ENCODE results near the gene USP50.
"Not testable (repeated sequence)": the region's sequence is repeated elsewhere in the genome, so short reads cannot be mapped to it uniquely, and the experiment has no call there.

The USP50 gene

GRCh38 chr15:50546566-50546965, at the start of gene USP50:
USP50 (minus strand) TSS chr15:50546666; CDS start chr15:50546525, 141 bp downstream.
- no peak within 1 kb of the TSS for H3K4me3 ChIP-seq (ENCODE audit: low read depth, low read length)

GRCh38 chr15:50594311-50594710, 47.8 kb upstream of the USP50 start:
- no peak overlapping the region for H3K4me3 ChIP-seq (ENCODE audit: low read depth, low read length)
- DNase-seq (ENCODE audit: low read depth) = no peak

More at GRCh38 chr15:50546566-50546965, at the start of gene USP50:
- DNase-seq (ENCODE audit: low read depth) = no peak

DNA sequence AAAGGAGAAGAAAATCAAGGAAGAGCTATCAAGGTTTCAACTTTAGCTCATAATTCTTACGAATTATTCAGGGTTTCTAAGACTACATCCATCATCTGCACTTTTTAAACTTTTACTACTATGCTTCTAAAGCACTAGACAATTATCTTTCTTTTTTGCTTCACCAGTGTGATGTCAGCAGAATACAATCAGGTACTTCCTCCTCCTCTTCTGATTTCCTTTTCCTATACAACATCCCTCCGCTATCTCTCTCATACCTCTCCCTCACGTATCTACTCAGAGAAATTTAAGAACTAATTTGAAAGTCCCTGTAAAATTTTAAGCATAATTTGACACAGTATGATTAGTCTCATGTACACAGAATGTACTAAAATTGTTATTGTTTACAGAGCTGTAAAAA, 47.3 kb upstream of the USP50 start:
- no peak overlapping the region for H3K4me3 ChIP-seq (ENCODE audit: low read depth, low read length)
- no peak for DNase-seq (ENCODE audit: low read depth)

DNA sequence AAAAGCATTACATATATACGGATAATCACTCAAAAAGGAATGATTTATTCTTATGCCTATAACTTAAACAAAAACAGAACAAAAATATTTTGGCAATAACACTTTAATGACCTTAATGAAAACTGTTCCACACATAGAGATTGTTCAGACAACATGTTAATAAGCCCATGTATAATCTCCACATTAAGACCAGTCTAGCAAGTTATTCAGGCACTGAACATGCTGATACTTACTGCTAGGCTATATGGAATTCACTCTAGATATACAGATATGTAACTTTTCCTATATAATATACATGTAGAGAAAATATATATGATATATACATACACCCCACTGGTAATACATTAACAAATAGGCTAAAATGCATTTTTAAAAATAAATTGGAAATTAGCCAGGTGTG, 43.8 kb upstream of the USP50 start:
- H3K4me3 ChIP-seq (ENCODE audit: low read depth, low read length) = no peak overlapping the region
- no peak for DNase-seq (ENCODE audit: low read depth)

GRCh38 chr15:50577492-50577891, 31.0 kb upstream of the USP50 start:
- H3K4me3 ChIP-seq (ENCODE audit: low read depth, low read length) = no peak overlapping the region
- DNase-seq (ENCODE audit: low read depth) = no peak

- H3K4me3 ChIP-seq (ENCODE audit: low read depth, low read length) = no peak overlapping the region
- DNase-seq (ENCODE audit: low read depth) = no peak
These were observed 29.7 kb upstream of the USP50 start for GRCh38 chr15:50576166-50576565.

GRCh38 chr15:50573842-50574241, 27.4 kb upstream of the USP50 start:
- not testable (repeated sequence) for DNase-seq (ENCODE audit: low read depth); H3K4me3 ChIP-seq (ENCODE audit: low read depth, low read length)

DNA sequence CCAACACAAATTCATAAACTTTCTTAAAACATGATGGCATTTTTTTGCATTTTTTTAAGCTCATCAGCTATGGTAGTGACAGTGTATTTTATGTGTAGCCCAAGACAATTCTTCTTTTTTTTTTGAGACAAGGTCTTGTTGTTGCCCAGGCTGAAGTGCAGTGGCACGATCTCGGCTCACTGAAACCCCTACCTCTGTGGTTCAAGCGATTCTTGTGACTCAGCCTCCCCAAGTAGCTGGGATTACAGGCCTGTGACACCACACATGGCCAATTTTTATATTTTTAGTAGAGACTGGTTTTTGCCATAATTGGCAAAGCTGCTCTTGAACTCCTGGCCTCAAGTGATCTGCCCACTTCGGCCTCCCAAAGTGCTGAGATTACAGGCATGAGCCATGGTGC, 17.3 kb upstream of the USP50 start:
- no peak for DNase-seq (ENCODE audit: low read depth)
- H3K4me3 ChIP-seq (ENCODE audit: low read depth, low read length) = no peak overlapping the region

DNA sequence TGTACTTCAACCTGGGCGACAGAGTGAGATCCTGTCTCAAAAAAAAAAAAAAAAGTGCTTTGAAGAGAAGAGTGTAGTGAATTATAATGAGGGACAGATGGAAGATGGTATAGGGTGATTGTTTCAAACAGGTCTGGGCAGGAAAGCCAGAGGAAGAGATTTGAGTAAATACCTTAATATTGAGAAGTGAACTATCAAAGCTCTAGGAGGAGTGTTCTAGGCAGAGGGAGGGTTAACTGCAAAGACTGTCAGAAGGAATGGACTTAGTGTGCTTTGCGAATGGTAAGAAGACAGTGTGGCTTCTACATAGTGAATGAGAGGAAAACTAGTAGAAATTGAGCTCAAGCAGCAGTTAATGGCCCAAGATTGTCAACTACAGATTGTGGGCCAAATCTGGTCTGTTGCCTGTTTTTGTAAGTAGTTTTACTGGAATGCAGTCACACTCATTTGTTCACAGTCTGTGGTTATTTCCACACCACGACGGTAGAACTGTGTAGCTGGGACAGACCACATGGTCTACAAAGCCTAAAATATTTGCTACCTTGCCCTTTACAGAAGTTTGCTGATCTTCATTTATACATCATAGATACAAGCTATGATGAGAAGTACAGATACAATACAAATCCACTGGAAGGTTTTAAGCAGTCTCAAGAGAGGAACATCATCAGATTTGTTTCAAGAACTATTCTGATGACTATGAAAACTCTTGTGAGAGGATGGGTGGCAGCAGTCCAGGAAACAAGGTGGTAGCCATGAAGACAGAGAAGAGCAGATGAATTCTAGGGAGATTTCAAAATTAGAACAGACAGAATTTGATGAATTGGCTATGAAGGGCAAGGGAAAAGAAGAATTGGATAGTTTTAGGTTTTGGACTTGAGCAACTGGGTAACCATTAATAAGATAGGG, 16.5 kb upstream of the USP50 start:
- DNase-seq (ENCODE audit: low read depth) = no peak
- H3K4me3 ChIP-seq (ENCODE audit: low read depth, low read length) = no peak overlapping the region

- DNase-seq (ENCODE audit: low read depth) = no peak
- H3K4me3 ChIP-seq (ENCODE audit: low read depth, low read length) = no peak overlapping the region
These were observed 11.5 kb upstream of the USP50 start for GRCh38 chr15:50558012-50558411.

- no peak for DNase-seq (ENCODE audit: low read depth)
- no peak overlapping the region for H3K4me3 ChIP-seq (ENCODE audit: low read depth, low read length)
These were observed 10.3 kb upstream of the USP50 start for GRCh38 chr15:50556642-50557371.

- no peak for DNase-seq (ENCODE audit: low read depth)
- no peak overlapping the region for H3K4me3 ChIP-seq (ENCODE audit: low read depth, low read length)
These were observed 5.8 kb upstream of the USP50 start for GRCh38 chr15:50552238-50552637.

DNA sequence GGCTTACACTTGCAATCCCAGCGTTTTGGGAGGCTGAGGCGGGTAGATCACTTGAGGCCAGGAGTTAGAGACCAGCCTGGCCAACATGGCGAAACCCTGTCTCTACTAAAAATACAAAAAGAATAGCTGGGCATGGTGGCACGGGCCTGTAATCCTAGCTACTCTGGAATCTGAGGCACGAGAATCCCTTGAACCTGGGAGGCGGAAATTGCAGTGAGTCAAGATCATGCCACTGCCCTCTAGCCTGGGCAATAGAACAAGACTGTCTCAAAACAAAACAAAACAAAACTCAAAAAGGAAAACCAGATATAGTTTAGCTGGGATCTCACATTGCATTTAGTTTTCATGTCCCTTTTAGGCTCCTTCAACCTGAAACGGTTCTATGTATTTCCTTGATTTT, 2.9 kb upstream of the USP50 start:
- H3K4me3 ChIP-seq (ENCODE audit: low read depth, low read length) = no peak overlapping the region
- no peak for DNase-seq (ENCODE audit: low read depth)

DNA sequence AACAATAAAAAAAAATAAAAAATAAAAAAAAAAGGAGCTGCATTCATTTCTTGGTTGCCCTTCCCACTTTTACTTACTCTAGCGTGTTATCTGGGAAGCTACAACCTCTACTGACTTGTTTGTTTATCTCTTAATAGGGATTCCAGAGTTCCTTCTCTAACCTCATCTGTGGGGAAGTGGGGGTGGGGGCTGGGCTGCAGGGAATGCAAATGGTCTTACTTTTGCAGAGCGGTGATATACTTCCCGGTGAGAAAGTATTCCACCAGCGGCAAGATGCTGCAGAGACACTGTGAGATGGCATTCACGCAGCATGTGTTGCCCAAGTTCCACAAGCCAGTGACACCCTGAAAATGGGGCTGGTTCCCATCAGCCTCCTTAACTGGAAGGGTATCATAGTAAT, 2.1 kb downstream of the USP50 start:
- no peak overlapping the region for H3K4me3 ChIP-seq (ENCODE audit: low read depth, low read length)
- DNase-seq (ENCODE audit: low read depth) = no peak

GRCh38 chr15:50543556-50543955, 2.9 kb downstream of the USP50 start:
- no peak for DNase-seq (ENCODE audit: low read depth)
- no peak overlapping the region for H3K4me3 ChIP-seq (ENCODE audit: low read depth, low read length)

DNA sequence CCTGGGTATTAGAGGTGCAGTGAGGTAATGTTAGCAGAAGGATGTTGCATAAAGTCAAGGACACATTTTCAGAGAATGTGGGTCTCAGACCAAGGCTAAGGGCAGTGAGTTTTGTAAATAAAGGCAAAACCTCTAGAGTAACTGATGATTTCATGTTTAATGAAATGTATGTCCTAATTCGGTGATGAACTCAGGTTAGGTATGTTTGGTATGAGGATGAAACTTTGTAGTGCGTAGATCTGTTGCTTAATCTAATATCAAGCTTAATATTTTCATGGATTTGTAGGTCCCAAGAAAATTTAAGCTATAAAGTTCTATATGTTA, 3.6 kb downstream of the USP50 start:
- DNase-seq (ENCODE audit: low read depth) = peak; percentile 55
- H3K4me3 ChIP-seq (ENCODE audit: low read depth, low read length) = no peak overlapping the region

DNA sequence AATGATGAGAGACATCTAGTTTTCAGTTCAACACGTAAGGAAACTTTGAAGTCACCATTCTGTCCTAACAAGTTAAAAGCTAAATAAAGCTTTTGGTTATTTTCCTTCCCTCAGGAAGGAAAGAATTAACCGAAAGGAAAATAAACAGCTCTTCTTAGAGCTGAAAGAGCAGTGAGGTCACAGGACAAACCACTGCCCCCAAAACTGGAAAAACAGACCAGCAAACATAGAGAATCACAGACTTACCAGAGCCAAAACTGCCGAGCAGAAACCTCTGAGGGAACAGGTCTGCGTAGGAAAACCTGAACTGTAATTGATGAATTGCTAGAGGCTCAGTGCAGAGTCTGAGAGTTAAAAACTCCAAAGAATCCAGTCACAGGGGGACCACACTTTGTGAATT, 14.7 kb downstream of the USP50 start:
- H3K4me3 ChIP-seq (ENCODE audit: low read depth, low read length) = no peak overlapping the region
- DNase-seq (ENCODE audit: low read depth) = no peak

GRCh38 chr15:50531163-50531562, 15.3 kb downstream of the USP50 start:
- H3K4me3 ChIP-seq (ENCODE audit: low read depth, low read length) = no peak overlapping the region
- no peak for DNase-seq (ENCODE audit: low read depth)

GRCh38 chr15:50523851-50524251, 22.6 kb downstream of the USP50 start:
- H3K4me3 ChIP-seq (ENCODE audit: low read depth, low read length) = no peak overlapping the region
- no peak for DNase-seq (ENCODE audit: low read depth)

DNA sequence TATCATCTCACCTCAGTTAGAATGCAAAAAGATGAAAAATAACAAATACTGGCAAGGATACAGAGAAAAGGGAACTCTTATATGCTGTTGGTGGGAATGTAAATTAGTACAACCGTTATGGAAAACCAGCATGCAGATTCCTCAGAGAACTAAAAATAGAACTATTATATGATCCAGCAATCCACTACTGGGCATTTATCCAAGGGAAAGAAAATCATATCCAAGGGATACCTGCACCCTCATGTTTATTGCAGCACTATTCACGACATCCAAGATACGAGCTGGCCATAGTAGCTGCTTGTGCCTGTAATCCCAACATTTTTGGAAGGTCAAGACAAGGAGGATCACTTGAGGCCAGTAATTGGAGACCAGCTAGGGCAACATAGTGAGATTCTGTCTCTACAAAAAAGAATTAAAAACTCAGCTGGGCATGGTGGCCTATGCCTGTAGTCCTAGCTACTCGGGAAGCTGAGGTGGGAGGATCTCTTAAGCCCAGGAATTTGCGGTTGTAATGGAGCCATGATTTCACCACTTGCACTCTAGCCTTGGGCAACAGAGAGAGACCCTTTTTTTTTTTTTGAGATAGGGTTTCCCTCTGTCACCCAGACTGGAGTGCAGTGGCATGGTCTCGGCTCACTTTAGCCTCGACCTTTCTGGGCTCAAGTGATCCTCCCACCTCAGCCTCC, 26.6 kb downstream of the USP50 start:
- DNase-seq (ENCODE audit: low read depth) = no peak
- H3K4me3 ChIP-seq (ENCODE audit: low read depth, low read length) = no peak overlapping the region

Measured in skeletal muscle cell (primary cell).